ENCODE results near the gene LEPR. TPM values are rescaled to one million over a fixed set of nuclear protein-coding genes. Genes with fewer than 3 reads are reported as not detected.

LEPR gene
- total and polyA plus RNA-seq, 4 experiments from 2014 or later = 1.7 to 3.0 (median 2.0) TPM

GRCh38 chr1:65421351-65422025 is 1.0 kb downstream of the LEPR start:
- H3K4me1 ChIP-seq (ENCODE audit: insufficient read depth, low read length) = peaks cover 38% of the 10 kb centered on the region
- Mint-ChIP-seq H3K4me1 (peaks cover 10 to 31% (median 19%) of the 10 kb centered on the region in 4 donors), H3K4me3 (no peak overlapping the region), H3K36me3 (peaks cover 14 to 17% of the 10 kb centered on the region in 2 donors), H3K9me3 (no peaks in the 10 kb centered on the region), H3K27ac (no peak overlapping the region), H3K27me3 (no peaks in the 10 kb centered on the region)
- H3K4me3 ChIP-seq (ENCODE audit: low read length in 2 of 2) = peak overlapping the region; percentile 71 to 76
- intact Hi-C loops (cut with micrococcal nuclease) = loop anchor here (2.0 to 10.0 kb wide), 7 partner anchors 157 to 1899 kb away; partner anchors contain the start of genes EFCAB7, ITGB3BP, JAK1 and RAVER2
- DNase-seq = no peak
- no peaks in the 10 kb centered on the region for H3K9me3 ChIP-seq (ENCODE audit: control insufficient read depth in 1 of 2, low read length in 2 of 2)
- POLR2A ChIA-PET (ENCODE audit: partially characterized antibody) = no interaction called here
- H3K27ac ChIP-seq (ENCODE audit: low read depth, low read length) = peak overlapping the region; percentile 75
- peaks cover 10% of the 10 kb centered on the region for H3K36me3 ChIP-seq (ENCODE audit: insufficient read depth, low read length)
- no peaks in the 10 kb centered on the region for H3K27me3 ChIP-seq (ENCODE audit: insufficient read depth, low read length)
- CTCF ChIA-PET (ENCODE audit: partially characterized antibody) = interaction anchor here (1.4 to 1.7 kb wide), 3 partner anchors 9 to 167 kb away, joined by 3 to 5 read pairs (median 4); no protein-coding TSS in a partner anchor

GRCh38 chr1:65422241-65423203 is 2.1 kb downstream of the LEPR start:
- DNase-seq = no peak
- H3K4me3 ChIP-seq (ENCODE audit: low read length in 2 of 2) = no peak overlapping the region
- intact Hi-C loops (cut with micrococcal nuclease) = loop anchor here (5.0 to 10.0 kb wide), 3 partner anchors 185 to 822 kb away; partner anchors contain the start of gene RAVER2
- peaks cover 10% of the 10 kb centered on the region for H3K36me3 ChIP-seq (ENCODE audit: insufficient read depth, low read length)
- H3K27ac ChIP-seq (ENCODE audit: low read depth, low read length) = no peak overlapping the region
- CTCF ChIA-PET (ENCODE audit: partially characterized antibody) = interaction anchor here (1.4 to 1.7 kb wide), 3 partner anchors 8 to 168 kb away, joined by 3 to 5 read pairs (median 4); no protein-coding TSS in a partner anchor
- no peaks in the 10 kb centered on the region for H3K9me3 ChIP-seq (ENCODE audit: control insufficient read depth in 1 of 2, low read length in 2 of 2)
- Mint-ChIP-seq H3K4me3 (no peak overlapping the region), H3K9me3 (no peaks in the 10 kb centered on the region), H3K4me1 (peaks cover 10 to 31% (median 19%) of the 10 kb centered on the region in 4 donors), H3K36me3 (peaks cover 15 to 17% of the 10 kb centered on the region in 2 donors), H3K27ac (no peak overlapping the region), H3K27me3 (no peaks in the 10 kb centered on the region)
- H3K4me1 ChIP-seq (ENCODE audit: insufficient read depth, low read length) = peaks cover 38% of the 10 kb centered on the region
- no peaks in the 10 kb centered on the region for H3K27me3 ChIP-seq (ENCODE audit: insufficient read depth, low read length)
- POLR2A ChIA-PET (ENCODE audit: partially characterized antibody) = no interaction called here

GRCh38 chr1:65423884-65424572 is 3.6 kb downstream of the LEPR start:
- DNase-seq = no peak
- Histone ChIP-seq H3K4me1 (ENCODE audit: insufficient read depth, low read length) (peaks cover 35% of the 10 kb centered on the region), H3K27ac (ENCODE audit: low read depth, low read length) (no peak overlapping the region), H3K36me3 (ENCODE audit: insufficient read depth, low read length) (peaks cover 10% of the 10 kb centered on the region), H3K9me3 (ENCODE audit: control insufficient read depth in 1 of 2, low read length in 2 of 2) (no peaks in the 10 kb centered on the region), H3K4me3 (ENCODE audit: low read length in 2 of 2) (no peak overlapping the region), H3K27me3 (ENCODE audit: insufficient read depth, low read length) (no peaks in the 10 kb centered on the region)
- Mint-ChIP-seq H3K4me3 (no peak overlapping the region), H3K9me3 (no peaks in the 10 kb centered on the region), H3K27ac (peak overlapping the region in 1 of 7 donors; percentile 12), H3K36me3 (peaks cover 15 to 21% of the 10 kb centered on the region in 2 donors), H3K4me1 (peaks cover 9 to 28% (median 16%) of the 10 kb centered on the region in 4 donors), H3K27me3 (no peaks in the 10 kb centered on the region)
- intact Hi-C loops (cut with micrococcal nuclease) = loop anchor here (5.0 to 10.0 kb wide), 3 partner anchors 187 to 821 kb away; partner anchors contain the start of gene RAVER2
- POLR2A ChIA-PET (ENCODE audit: partially characterized antibody) = no interaction called here
- CTCF ChIA-PET (ENCODE audit: partially characterized antibody) = no interaction called here

- Histone ChIP-seq H3K27ac (ENCODE audit: low read depth, low read length) (no peak overlapping the region), H3K4me3 (ENCODE audit: low read length in 2 of 2) (no peak overlapping the region), H3K9me3 (ENCODE audit: control insufficient read depth in 1 of 2, low read length in 2 of 2) (no peaks in the 10 kb centered on the region), H3K36me3 (ENCODE audit: insufficient read depth, low read length) (peaks cover 10% of the 10 kb centered on the region), H3K27me3 (ENCODE audit: insufficient read depth, low read length) (no peaks in the 10 kb centered on the region), H3K4me1 (ENCODE audit: insufficient read depth, low read length) (peaks cover 30% of the 10 kb centered on the region)
- peaks cover 15 to 21% of the 10 kb centered on the region in 2 donors for H3K36me3 Mint-ChIP-seq
- no peak for DNase-seq
- no peaks in the 10 kb centered on the region for H3K9me3 Mint-ChIP-seq
- POLR2A ChIA-PET (ENCODE audit: partially characterized antibody) = no interaction called here
- CTCF ChIA-PET (ENCODE audit: partially characterized antibody) = no interaction called here
- H3K27ac Mint-ChIP-seq = no peak overlapping the region
- intact Hi-C loops (cut with micrococcal nuclease) = loop anchor here (5.0 to 10.0 kb wide), 3 partner anchors 187 to 820 kb away; partner anchors contain the start of gene RAVER2
- no peak overlapping the region for H3K4me3 Mint-ChIP-seq
- H3K4me1 Mint-ChIP-seq = peaks cover 7 to 25% (median 12%) of the 10 kb centered on the region in 4 donors
- no peaks in the 10 kb centered on the region for H3K27me3 Mint-ChIP-seq
Observed at GRCh38 chr1:65424573-65424889, 4.1 kb downstream of the LEPR start.

- Histone ChIP-seq H3K9me3 (ENCODE audit: control insufficient read depth in 1 of 2, low read length in 2 of 2) (no peaks in the 10 kb centered on the region), H3K4me1 (ENCODE audit: insufficient read depth, low read length) (peaks cover 27% of the 10 kb centered on the region), H3K27me3 (ENCODE audit: insufficient read depth, low read length) (no peaks in the 10 kb centered on the region), H3K27ac (ENCODE audit: low read depth, low read length) (no peak overlapping the region), H3K36me3 (ENCODE audit: insufficient read depth, low read length) (peaks cover 10% of the 10 kb centered on the region), H3K4me3 (ENCODE audit: low read length in 2 of 2) (no peak overlapping the region)
- Mint-ChIP-seq H3K27ac (no peak overlapping the region), H3K36me3 (peaks cover 15 to 20% of the 10 kb centered on the region in 2 donors), H3K4me3 (no peak overlapping the region), H3K9me3 (no peaks in the 10 kb centered on the region), H3K4me1 (peaks cover 4 to 20% (median 8%) of the 10 kb centered on the region in 4 donors), H3K27me3 (no peaks in the 10 kb centered on the region)
- ChIA-PET POLR2A (ENCODE audit: partially characterized antibody) (no interaction called here), CTCF (ENCODE audit: partially characterized antibody) (no interaction called here)
- DNase-seq = no peak
- intact Hi-C loops (cut with micrococcal nuclease) = loop anchor here (10.0 kb wide), 2 partner anchors 680 to 820 kb away; partner anchors contain the start of gene RAVER2
Observed at GRCh38 chr1:65425006-65425405, 4.5 kb downstream of the LEPR start.

GRCh38 chr1:65425697-65426096 is 5.2 kb downstream of the LEPR start:
- peak overlapping the region in 1 of 7 donors; percentile 1 for H3K27ac Mint-ChIP-seq
- Histone ChIP-seq H3K4me3 (ENCODE audit: low read length in 2 of 2) (no peak overlapping the region), H3K27ac (ENCODE audit: low read depth, low read length) (no peak overlapping the region), H3K36me3 (ENCODE audit: insufficient read depth, low read length) (peaks cover 10% of the 10 kb centered on the region), H3K27me3 (ENCODE audit: insufficient read depth, low read length) (no peaks in the 10 kb centered on the region), H3K4me1 (ENCODE audit: insufficient read depth, low read length) (peaks cover 27% of the 10 kb centered on the region), H3K9me3 (ENCODE audit: control insufficient read depth in 1 of 2, low read length in 2 of 2) (no peaks in the 10 kb centered on the region)
- H3K36me3 Mint-ChIP-seq = peaks cover 15 to 18% of the 10 kb centered on the region in 2 donors
- no peaks in the 10 kb centered on the region for H3K27me3 Mint-ChIP-seq
- intact Hi-C loops (cut with micrococcal nuclease) = loop anchor here (10.0 kb wide), 2 partner anchors 681 to 819 kb away; partner anchors contain the start of gene RAVER2
- no peak for DNase-seq
- H3K4me3 Mint-ChIP-seq = no peak overlapping the region
- CTCF ChIA-PET (ENCODE audit: partially characterized antibody) = interaction anchor here (0.7 kb wide), 1 partner anchor 189 kb away, joined by 3 read pairs; no protein-coding TSS in a partner anchor
- H3K4me1 Mint-ChIP-seq = peaks cover 4 to 20% (median 7%) of the 10 kb centered on the region in 4 donors
- POLR2A ChIA-PET (ENCODE audit: partially characterized antibody) = no interaction called here
- no peaks in the 10 kb centered on the region for H3K9me3 Mint-ChIP-seq
